ENCODE measurements around the gene OGDH. TPM values are rescaled to one million over a fixed set of nuclear protein-coding genes. Genes with fewer than 3 reads are reported as not detected.

OGDH gene
- total and polyA plus RNA-seq, 4 donors: 39.0 to 142 (median 59.9) TPM

DNA sequence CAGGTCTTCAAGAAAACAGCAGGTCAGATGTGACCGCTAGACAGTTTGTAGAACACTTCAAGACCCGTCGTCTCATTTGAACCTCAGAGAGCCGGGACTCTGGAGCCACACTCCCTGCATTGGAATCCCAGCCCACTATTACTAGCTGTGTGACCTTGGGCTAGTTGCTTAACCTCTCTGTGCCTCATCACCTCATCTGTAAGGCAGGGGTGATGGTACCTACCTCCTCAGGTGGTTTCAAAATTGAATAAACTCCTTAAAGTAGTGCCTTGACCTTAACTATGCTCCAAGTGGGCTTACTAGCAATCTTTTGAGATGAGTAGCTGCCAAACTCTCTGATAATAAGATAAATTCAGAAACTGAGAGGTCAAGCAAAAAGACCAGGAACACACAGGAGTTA, 43.8 kb downstream of the OGDH start:
- no peaks in the 10 kb centered on the region for H3K9me3 ChIP-seq (ENCODE audit: control insufficient read depth in 4 of 4, insufficient read depth in 3 of 4, low read length in 3 of 4)
- H3K36me3 ChIP-seq (ENCODE audit: control insufficient read depth in 4 of 4, insufficient read depth in 4 of 4, low read length in 4 of 4): peaks cover 19 to 50% (median 24%) of the 10 kb centered on the region in 4 donors
- no peak for DNase-seq
- H3K27me3 ChIP-seq (ENCODE audit: control insufficient read depth in 3 of 3, insufficient read depth in 3 of 3, low read length in 2 of 3): no peaks in the 10 kb centered on the region
- WGBS, 2 donors: 96 to 97% methylated on average over 4 of the region's 4 CpGs
- peaks cover 0 to 5% (median 0%) of the 10 kb centered on the region in 5 donors for H3K4me1 ChIP-seq (ENCODE audit: control insufficient read depth in 5 of 5, insufficient read depth in 5 of 5, low read length in 5 of 5)
- peak overlapping the region in 1 of 2 donors; percentile 87 for H3K27ac ChIP-seq (ENCODE audit: low read depth in 1 of 2, low read length in 1 of 2)
- ATAC-seq (ENCODE audit: insufficient read depth, low FRiP score): no peak
- H3K9ac ChIP-seq (ENCODE audit: insufficient read depth in 1 of 2, low read length in 2 of 2): no peak overlapping the region
- H3K4me3 ChIP-seq: no peak overlapping the region
- TF ChIP-seq, protein P1, sequence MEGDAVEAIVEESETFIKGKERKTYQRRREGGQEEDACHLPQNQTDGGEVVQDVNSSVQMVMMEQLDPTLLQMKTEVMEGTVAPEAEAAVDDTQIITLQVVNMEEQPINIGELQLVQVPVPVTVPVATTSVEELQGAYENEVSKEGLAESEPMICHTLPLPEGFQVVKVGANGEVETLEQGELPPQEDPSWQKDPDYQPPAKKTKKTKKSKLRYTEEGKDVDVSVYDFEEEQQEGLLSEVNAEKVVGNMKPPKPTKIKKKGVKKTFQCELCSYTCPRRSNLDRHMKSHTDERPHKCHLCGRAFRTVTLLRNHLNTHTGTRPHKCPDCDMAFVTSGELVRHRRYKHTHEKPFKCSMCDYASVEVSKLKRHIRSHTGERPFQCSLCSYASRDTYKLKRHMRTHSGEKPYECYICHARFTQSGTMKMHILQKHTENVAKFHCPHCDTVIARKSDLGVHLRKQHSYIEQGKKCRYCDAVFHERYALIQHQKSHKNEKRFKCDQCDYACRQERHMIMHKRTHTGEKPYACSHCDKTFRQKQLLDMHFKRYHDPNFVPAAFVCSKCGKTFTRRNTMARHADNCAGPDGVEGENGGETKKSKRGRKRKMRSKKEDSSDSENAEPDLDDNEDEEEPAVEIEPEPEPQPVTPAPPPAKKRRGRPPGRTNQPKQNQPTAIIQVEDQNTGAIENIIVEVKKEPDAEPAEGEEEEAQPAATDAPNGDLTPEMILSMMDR (IDR thresholded peaks at IDR 0.05; ENCODE audit: control extremely low read depth, extremely low read depth): no peak

DNA sequence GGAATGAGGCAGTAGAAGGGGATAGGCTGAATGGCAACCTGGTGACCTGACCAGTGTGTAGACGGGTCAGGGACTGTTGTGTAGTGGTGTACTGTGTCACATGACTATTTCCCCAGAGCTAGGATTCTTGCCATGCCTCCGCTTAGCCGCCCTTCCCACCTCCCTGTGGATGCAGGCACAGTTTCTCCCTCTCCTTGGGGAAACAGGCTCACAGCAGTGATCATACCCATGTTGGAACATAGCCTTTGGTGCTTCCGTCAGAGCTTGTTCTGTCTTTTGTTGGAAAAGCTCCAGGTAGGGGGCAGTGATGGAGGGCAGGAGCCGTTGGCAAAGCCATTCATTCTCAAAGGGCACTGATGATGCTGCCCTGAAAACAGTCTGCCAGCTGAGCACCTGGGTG, 44.3 kb downstream of the OGDH start:
- DNase-seq: no peak
- WGBS, 2 donors: 78% methylated on average over 5 of the region's 5 CpGs
- Histone ChIP-seq H3K36me3 (ENCODE audit: control insufficient read depth in 4 of 4, insufficient read depth in 4 of 4, low read length in 4 of 4) (peaks cover 20 to 45% (median 23%) of the 10 kb centered on the region in 4 donors), H3K4me1 (ENCODE audit: control insufficient read depth in 5 of 5, insufficient read depth in 5 of 5, low read length in 5 of 5) (peaks cover 0 to 5% (median 0%) of the 10 kb centered on the region in 5 donors), H3K27ac (ENCODE audit: low read depth in 1 of 2, low read length in 1 of 2) (peak overlapping the region in 1 of 2 donors; percentile 87), H3K9me3 (ENCODE audit: control insufficient read depth in 4 of 4, insufficient read depth in 3 of 4, low read length in 3 of 4) (no peaks in the 10 kb centered on the region), H3K4me3 (no peak overlapping the region), H3K9ac (ENCODE audit: insufficient read depth in 1 of 2, low read length in 2 of 2) (no peak overlapping the region), H3K27me3 (ENCODE audit: control insufficient read depth in 3 of 3, insufficient read depth in 3 of 3, low read length in 2 of 3) (no peaks in the 10 kb centered on the region)
- ATAC-seq (ENCODE audit: insufficient read depth, low FRiP score): no peak
- TF ChIP-seq, protein P1 (IDR thresholded peaks at IDR 0.05; ENCODE audit: control extremely low read depth, extremely low read depth): no peak

DNA sequence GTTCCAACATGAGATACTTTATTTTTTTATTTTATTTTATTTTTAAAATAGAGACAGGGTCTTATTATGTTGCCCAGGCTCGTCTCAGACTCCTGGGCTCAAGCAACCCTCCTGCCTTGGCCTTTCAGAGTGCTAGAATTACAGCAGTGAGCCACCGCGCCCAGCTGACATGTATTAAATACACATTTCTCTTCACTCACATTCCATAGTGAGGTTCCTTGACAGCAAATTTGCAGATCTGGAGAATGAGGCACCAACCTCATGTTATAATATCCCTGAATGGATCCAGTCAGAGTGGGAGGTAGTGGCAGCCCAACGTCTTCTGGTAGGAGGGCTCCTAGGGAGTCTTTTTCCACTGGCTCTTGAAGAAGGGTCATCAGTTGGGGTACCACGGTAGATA, 46.1 kb downstream of the OGDH start:
- no peaks in the 10 kb centered on the region for H3K9me3 ChIP-seq (ENCODE audit: control insufficient read depth in 4 of 4, insufficient read depth in 3 of 4, low read length in 3 of 4)
- TF ChIP-seq, protein P1 (IDR thresholded peaks at IDR 0.05; ENCODE audit: control extremely low read depth, extremely low read depth): no peak
- no peak overlapping the region for H3K4me3 ChIP-seq
- H3K9ac ChIP-seq (ENCODE audit: insufficient read depth in 1 of 2, low read length in 2 of 2): no peak overlapping the region
- WGBS, 2 donors: 93 to 94% methylated on average over 5 of the region's 5 CpGs
- no peaks in the 10 kb centered on the region for H3K27me3 ChIP-seq (ENCODE audit: control insufficient read depth in 3 of 3, insufficient read depth in 3 of 3, low read length in 2 of 3)
- ATAC-seq (ENCODE audit: insufficient read depth, low FRiP score) (no peak), DNase-seq (no peak)
- peak overlapping the region in 1 of 2 donors; percentile 87 for H3K27ac ChIP-seq (ENCODE audit: low read depth in 1 of 2, low read length in 1 of 2)
- peaks cover 22 to 38% (median 26%) of the 10 kb centered on the region in 4 donors for H3K36me3 ChIP-seq (ENCODE audit: control insufficient read depth in 4 of 4, insufficient read depth in 4 of 4, low read length in 4 of 4)
- peaks cover 0 to 5% (median 0%) of the 10 kb centered on the region in 5 donors for H3K4me1 ChIP-seq (ENCODE audit: control insufficient read depth in 5 of 5, insufficient read depth in 5 of 5, low read length in 5 of 5)

DNA sequence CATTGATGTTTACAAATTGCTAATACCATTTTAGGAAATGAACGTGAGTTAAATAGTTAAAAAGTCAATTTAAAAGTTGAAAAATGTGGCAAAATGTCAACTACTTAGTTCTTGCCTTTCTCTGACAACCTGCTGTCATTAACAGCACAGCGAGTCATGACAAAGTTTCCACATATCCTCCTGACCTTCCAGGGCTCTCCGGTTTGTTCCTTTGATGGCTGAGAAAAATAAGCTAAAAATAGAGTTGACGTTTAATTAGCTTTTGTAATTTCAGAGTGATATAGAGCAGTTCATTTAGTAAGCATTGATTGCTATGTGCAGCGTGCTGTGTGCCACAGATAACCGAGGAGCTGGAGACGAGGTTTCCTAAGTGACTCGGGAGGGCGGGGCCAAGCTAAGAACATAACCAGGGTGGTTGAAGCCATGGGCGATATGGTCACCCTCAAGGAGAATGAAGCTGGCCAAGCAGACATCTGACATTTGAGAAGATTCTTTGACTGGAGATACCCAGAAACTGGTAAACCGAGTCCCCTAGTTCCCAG, 47.9 kb downstream of the OGDH start:
- Histone ChIP-seq H3K4me3 (no peak overlapping the region), H3K27ac (ENCODE audit: low read depth in 1 of 2, low read length in 1 of 2) (peak overlapping the region in 1 of 2 donors; percentile 79), H3K9me3 (ENCODE audit: control insufficient read depth in 4 of 4, insufficient read depth in 3 of 4, low read length in 3 of 4) (no peaks in the 10 kb centered on the region), H3K36me3 (ENCODE audit: control insufficient read depth in 4 of 4, insufficient read depth in 4 of 4, low read length in 4 of 4) (peaks cover 19 to 29% (median 24%) of the 10 kb centered on the region in 4 donors), H3K9ac (ENCODE audit: insufficient read depth in 1 of 2, low read length in 2 of 2) (no peak overlapping the region), H3K27me3 (ENCODE audit: control insufficient read depth in 3 of 3, insufficient read depth in 3 of 3, low read length in 2 of 3) (no peaks in the 10 kb centered on the region), H3K4me1 (ENCODE audit: control insufficient read depth in 5 of 5, insufficient read depth in 5 of 5, low read length in 5 of 5) (peaks cover 0 to 5% (median 0%) of the 10 kb centered on the region in 5 donors)
- WGBS, 2 donors: 74 to 89% methylated on average over 11 of the region's 11 CpGs
- TF ChIP-seq, protein P1 (IDR thresholded peaks at IDR 0.05; ENCODE audit: control extremely low read depth, extremely low read depth): no peak
- ATAC-seq (ENCODE audit: insufficient read depth, low FRiP score) (no peak), DNase-seq (no peak)
